ENCODE results near the gene TGOLN2.
"Not testable (repeated sequence)": the region's sequence is repeated elsewhere in the genome, so short reads cannot be mapped to it uniquely, and the experiment has no call there.

TGOLN2 gene

DNA sequence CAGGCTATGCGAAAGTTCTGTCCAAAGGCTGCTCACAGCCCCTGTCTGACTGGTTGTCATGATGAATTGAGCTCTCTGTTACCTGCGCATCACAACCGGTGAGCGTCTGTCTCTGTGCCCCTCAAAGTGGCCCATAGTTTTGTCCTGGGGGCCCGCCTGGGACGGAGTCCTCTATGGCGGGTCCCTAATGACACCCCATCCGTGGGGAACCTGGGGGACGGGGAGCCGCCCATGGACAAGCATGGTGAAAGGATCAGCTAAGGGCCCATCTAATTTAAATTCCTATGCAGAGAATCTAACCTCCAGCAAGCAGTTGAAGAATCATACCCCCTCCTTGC lies 27.3 kb upstream of the TGOLN2 start:
- no peaks in the 10 kb centered on the region for H3K27me3 ChIP-seq (ENCODE audit: control insufficient read depth, insufficient read depth, low read length)
- H3K9me3 ChIP-seq (ENCODE audit: control insufficient read depth, low read depth, low read length), result no peaks in the 10 kb centered on the region
- peaks cover 4% of the 10 kb centered on the region for H3K4me1 ChIP-seq (ENCODE audit: control insufficient read depth, low read depth, low read length)
- no peak overlapping the region for H3K27ac ChIP-seq (ENCODE audit: low read length)
- H3K9ac ChIP-seq (ENCODE audit: low read length), result peak overlapping the region; percentile 65
- H3K4me3 ChIP-seq (ENCODE audit: low read length), result peak overlapping the region; percentile 97
- peaks cover 7% of the 10 kb centered on the region for H3K36me3 ChIP-seq (ENCODE audit: control insufficient read depth, low read depth, low read length)

DNA sequence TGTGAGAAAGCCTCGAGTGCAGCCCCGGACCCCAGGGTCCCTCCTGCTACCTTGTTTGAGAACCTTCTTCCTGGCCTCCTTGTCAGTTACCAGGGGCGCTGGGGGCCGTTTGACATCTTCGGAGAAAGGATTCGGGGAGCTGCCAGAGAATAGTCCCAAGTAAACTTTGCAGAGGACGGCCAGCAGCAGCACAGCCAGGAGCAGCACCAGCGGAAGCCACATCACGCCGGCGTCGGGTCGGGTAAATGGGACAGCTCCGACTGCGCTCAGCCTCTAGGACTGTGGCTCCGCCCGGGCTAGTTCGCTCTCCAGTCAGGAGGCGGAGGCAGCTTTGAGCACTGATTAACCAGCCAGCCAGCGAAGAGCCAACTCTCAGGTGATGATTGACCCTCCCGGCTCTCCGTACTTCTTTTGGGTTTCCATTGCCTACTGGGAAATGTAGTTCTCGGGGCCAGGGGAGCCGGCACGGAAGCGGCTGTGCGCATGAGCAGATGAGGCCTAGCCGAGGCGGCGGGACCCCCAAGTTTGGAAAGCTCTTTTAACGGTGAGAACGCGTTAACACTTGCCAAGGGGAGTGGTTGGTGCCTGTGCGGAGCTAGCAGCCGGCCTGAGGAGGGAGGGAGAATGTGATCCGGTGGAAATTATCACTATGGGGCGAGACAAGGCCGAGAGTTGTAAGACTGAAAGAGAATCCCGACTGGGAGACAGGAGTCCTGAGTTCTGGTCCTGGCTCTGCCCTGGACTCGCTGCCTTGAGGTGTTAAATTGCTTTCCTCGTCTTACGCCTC lies 26.7 kb upstream of the TGOLN2 start, which contains the start of the genes ELMOD3 and RETSAT:
Gene ELMOD3 (plus strand): TSS at position 484 of the 787 bp plus-strand sequence. CDS start 2,430 bp downstream, outside the sequence.
Gene RETSAT (minus strand): TSS at position 243 of the 787 bp plus-strand sequence. CDS start 21 bp downstream, at position 222.
- Histone ChIP-seq H3K4me1 (ENCODE audit: control insufficient read depth, low read depth, low read length) (peaks cover 4% of the 10 kb centered on the region), H3K9ac (ENCODE audit: low read length) (peak within 1 kb of the TSS; percentile 65), H3K36me3 (ENCODE audit: control insufficient read depth, low read depth, low read length) (peaks cover 10% of the 10 kb centered on the region), H3K4me3 (ENCODE audit: low read length) (peak within 1 kb of the TSS; percentile 97), H3K27me3 (ENCODE audit: control insufficient read depth, insufficient read depth, low read length) (no peaks in the 10 kb centered on the region), H3K27ac (ENCODE audit: low read length) (no peak within 1 kb of the TSS), H3K9me3 (ENCODE audit: control insufficient read depth, low read depth, low read length) (no peaks in the 10 kb centered on the region)

DNA sequence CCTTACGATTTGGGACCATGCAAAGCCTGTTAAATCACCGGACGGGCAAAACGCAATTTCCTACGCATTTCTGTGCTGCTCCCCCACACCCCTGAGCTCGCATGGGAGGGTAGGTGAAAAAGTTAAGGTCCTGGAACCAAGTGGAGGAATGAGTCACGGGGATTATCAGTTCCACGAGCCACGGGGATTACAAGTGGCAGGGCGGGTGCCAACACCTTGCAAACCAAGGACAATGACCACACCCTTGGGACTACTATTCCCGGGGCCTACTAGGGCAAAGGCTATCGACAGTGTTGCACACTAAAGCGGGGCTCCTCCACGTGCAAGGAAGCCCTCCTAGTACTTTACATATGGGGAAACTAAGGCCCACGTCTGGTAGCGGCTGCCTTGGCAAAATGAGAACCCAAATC lies 26.1 kb upstream of the TGOLN2 start:
- Histone ChIP-seq H3K9me3 (ENCODE audit: control insufficient read depth, low read depth, low read length) (no peaks in the 10 kb centered on the region), H3K27ac (ENCODE audit: low read length) (no peak overlapping the region), H3K4me1 (ENCODE audit: control insufficient read depth, low read depth, low read length) (peaks cover 4% of the 10 kb centered on the region), H3K9ac (ENCODE audit: low read length) (no peak overlapping the region), H3K27me3 (ENCODE audit: control insufficient read depth, insufficient read depth, low read length) (no peaks in the 10 kb centered on the region), H3K36me3 (ENCODE audit: control insufficient read depth, low read depth, low read length) (peaks cover 14% of the 10 kb centered on the region), H3K4me3 (ENCODE audit: low read length) (peak overlapping the region; percentile 97)

DNA sequence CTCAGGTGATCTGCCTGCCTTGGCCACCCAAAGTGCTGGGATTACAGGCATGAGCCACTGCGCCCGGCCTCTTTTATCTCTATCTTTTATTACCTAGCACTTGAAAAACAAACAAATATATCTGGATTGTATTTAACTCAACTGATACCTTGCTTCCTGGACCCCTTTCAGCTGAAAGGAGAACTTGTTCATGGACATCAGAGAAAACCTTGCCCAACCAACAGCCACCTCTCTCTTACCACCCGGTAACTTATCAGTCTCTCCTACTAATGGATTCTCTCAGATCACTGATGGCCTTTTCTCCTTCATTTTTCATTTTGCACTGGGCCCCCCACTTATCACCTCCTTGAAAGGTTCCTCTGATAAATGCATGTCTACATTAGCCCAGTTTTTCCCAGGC lies 19.8 kb upstream of the TGOLN2 start:
- H3K27me3 ChIP-seq (ENCODE audit: control insufficient read depth, insufficient read depth, low read length), result no peaks in the 10 kb centered on the region
- H3K4me1 ChIP-seq (ENCODE audit: control insufficient read depth, low read depth, low read length), result no peaks in the 10 kb centered on the region
- peaks cover 13% of the 10 kb centered on the region for H3K36me3 ChIP-seq (ENCODE audit: control insufficient read depth, low read depth, low read length)
- no peak overlapping the region for H3K9ac ChIP-seq (ENCODE audit: low read length)
- H3K9me3 ChIP-seq (ENCODE audit: control insufficient read depth, low read depth, low read length), result no peaks in the 10 kb centered on the region
- no peak overlapping the region for H3K4me3 ChIP-seq (ENCODE audit: low read length)
- H3K27ac ChIP-seq (ENCODE audit: low read length), result no peak overlapping the region

DNA sequence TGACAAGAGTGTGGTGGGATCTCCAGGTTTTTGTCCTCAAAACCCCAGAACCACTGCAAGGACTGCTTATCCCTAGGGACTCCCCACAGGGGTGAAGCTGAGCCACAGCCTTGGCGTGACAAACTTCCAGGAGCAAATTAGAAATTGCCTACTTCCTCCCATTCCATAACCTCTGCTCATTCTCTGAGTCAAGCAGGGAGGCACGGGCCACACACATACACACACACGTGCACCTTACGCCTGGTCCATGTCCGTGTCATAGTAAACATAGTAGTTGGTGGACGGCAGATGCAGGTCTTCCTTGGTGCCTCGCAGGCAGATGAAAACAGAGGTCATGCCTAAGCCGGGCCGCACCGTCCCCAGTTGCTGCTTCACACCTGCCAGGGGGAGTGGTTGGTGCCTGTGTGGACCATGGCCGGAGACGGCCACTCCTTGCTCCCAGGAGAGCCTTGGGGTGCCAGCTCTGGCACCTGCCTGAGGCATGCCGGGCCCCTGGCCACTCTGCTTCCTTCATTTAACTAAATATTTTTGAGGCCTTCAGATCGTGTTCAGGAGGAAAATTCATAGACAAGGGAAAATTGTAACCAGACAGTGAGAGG lies 16.7 kb upstream of the TGOLN2 start:
- Histone ChIP-seq H3K4me1 (ENCODE audit: control insufficient read depth, low read depth, low read length) (no peaks in the 10 kb centered on the region), H3K4me3 (ENCODE audit: low read length) (no peak overlapping the region), H3K9me3 (ENCODE audit: control insufficient read depth, low read depth, low read length) (no peaks in the 10 kb centered on the region), H3K9ac (ENCODE audit: low read length) (no peak overlapping the region), H3K27ac (ENCODE audit: low read length) (no peak overlapping the region), H3K36me3 (ENCODE audit: control insufficient read depth, low read depth, low read length) (peaks cover 10% of the 10 kb centered on the region), H3K27me3 (ENCODE audit: control insufficient read depth, insufficient read depth, low read length) (no peaks in the 10 kb centered on the region)

DNA sequence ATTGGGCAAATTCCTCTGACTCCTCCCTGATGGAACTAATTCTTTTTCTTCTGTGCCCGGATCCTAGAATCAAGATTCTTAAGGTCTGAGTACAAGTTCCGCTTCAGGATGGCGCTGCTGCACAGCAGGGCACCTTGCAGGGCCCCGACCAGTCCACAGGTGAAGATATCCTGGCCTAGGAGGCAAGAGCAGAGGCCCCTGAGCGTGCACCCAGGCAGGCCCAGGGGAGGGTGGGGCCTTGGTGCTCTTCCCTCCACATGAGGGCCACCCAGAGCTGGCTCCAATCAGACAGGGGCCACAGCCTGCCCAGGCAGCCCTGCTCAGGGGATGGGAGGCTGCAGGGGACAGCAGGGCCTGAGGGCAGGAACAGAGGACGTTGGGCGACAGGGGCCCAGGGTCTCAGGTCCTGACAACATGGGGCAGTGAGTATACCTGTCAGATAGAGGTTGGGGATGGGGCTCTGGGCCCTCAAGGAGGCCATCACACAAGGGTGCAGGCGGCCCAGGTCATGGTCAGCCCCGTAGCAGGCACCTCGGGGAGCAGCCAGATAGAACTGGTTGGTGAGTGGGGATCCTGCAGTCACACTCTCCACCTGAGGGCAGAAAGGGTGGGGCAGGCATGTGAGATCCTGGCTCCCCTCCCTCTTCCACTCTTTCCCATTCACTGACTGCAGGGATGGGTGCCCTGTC lies 15.6 kb upstream of the TGOLN2 start:
- not testable (repeated sequence) for H3K9ac ChIP-seq (ENCODE audit: low read length); H3K4me3 ChIP-seq (ENCODE audit: low read length); H3K9me3 ChIP-seq (ENCODE audit: control insufficient read depth, low read depth, low read length); H3K36me3 ChIP-seq (ENCODE audit: control insufficient read depth, low read depth, low read length); H3K27me3 ChIP-seq (ENCODE audit: control insufficient read depth, insufficient read depth, low read length); H3K4me1 ChIP-seq (ENCODE audit: control insufficient read depth, low read depth, low read length); H3K27ac ChIP-seq (ENCODE audit: low read length)

DNA sequence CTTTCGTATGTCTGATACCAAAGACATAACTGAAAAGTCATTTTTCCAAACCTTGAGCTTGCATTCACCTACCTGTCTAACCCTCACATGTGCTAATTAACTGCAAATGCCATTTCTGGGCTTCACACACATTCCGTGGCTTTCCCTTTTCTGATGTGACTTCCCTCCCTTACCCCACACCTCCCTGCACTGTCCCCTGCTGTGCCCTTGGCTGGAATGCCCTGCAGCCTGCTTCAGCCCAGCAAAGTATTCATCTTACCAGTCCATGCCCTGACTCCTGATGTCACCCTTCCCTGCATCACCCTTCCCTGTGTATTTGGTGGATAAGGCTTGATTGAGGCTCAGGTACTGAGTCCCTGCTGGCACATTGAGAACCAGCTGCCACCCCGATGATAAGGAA lies 14.4 kb upstream of the TGOLN2 start:
- Histone ChIP-seq H3K4me3 (ENCODE audit: low read length) (no peak overlapping the region), H3K27ac (ENCODE audit: low read length) (no peak overlapping the region), H3K27me3 (ENCODE audit: control insufficient read depth, insufficient read depth, low read length) (no peaks in the 10 kb centered on the region), H3K9me3 (ENCODE audit: control insufficient read depth, low read depth, low read length) (no peaks in the 10 kb centered on the region), H3K36me3 (ENCODE audit: control insufficient read depth, low read depth, low read length) (peaks cover 6% of the 10 kb centered on the region), H3K4me1 (ENCODE audit: control insufficient read depth, low read depth, low read length) (no peaks in the 10 kb centered on the region), H3K9ac (ENCODE audit: low read length) (no peak overlapping the region)

DNA sequence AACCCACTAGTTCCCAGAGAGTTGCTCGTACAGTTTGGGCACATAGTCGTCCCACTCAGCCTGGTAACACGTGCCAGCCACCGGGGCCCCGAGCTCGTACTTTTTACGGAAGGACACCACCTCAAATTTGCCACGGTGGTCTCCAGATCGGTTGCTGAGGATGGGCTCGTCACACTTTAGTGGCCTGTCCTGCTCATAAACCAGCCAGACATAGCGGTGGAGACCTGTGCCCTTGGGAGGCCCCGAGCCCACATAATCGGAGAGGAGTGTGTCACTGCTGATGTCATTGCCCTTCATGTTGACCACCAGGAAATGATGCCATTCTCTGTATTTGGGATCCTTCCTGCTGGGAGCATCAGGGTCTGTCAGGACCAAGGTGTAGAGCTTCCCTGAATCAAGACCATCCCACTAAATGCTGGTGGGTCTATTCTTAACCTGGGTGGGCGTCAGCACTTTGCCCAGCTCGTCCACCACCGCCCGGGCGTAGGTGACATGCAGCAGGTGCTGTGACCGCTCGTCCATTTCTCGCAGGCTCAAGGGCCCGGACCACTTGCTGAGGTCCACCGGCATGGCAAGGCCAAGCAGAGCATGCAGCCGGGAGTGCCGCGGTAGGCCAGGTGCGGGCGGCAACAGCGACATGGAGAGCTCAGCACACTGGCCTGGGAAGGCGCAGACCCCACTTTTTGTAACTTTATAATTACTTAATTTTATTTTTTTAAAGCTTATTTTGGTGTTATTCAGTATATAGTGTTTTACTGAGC lies 13.7 kb upstream of the TGOLN2 start:
- Histone ChIP-seq H3K9ac (ENCODE audit: low read length) (no peak overlapping the region), H3K4me1 (ENCODE audit: control insufficient read depth, low read depth, low read length) (no peaks in the 10 kb centered on the region), H3K27me3 (ENCODE audit: control insufficient read depth, insufficient read depth, low read length) (no peaks in the 10 kb centered on the region), H3K36me3 (ENCODE audit: control insufficient read depth, low read depth, low read length) (peaks cover 6% of the 10 kb centered on the region), H3K9me3 (ENCODE audit: control insufficient read depth, low read depth, low read length) (no peaks in the 10 kb centered on the region), H3K4me3 (ENCODE audit: low read length) (no peak overlapping the region), H3K27ac (ENCODE audit: low read length) (no peak overlapping the region)

DNA sequence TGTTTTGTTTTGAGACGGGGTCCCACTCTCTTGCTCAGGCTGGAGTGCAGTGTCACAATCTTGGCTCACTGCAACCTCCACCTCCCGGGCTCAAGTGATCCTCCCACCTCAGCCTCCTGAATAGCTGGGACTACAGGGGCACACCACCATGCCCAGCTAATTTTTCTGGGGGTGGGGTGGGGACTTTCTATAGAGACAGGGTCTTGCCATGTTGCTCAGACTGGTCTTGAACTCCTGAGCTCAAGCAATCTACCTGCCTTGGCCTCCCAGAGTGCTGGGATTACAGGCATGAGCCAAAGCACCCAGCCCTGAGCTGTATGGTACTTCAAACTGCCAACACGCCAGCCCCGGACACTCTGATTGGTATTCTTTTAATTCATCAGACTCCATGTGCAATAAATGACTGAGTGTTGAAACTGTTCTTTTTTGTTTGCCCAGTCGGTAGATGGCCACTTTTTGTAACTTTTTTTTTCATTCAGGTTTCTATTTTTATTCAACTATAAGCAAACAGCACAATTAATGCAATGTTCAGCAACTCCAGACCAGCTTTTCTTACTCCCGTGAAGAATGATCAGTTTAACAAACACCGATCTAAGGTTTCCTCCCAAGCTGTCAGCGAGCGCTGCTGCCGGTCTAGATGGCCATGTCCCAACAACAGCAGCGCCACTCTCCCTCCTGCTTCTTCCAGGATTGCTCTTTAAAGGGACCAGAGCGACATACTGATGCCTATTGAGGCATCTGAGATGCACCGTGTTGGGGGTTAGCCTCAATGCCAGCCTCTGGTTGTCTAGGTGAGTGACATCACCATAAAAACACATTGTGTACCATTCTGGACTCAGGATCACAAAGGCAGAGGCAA lies 12.5 kb upstream of the TGOLN2 start:
- no peaks in the 10 kb centered on the region for H3K36me3 ChIP-seq (ENCODE audit: control insufficient read depth, low read depth, low read length)
- H3K27ac ChIP-seq (ENCODE audit: low read length), result no peak overlapping the region
- H3K4me1 ChIP-seq (ENCODE audit: control insufficient read depth, low read depth, low read length), result no peaks in the 10 kb centered on the region
- H3K27me3 ChIP-seq (ENCODE audit: control insufficient read depth, insufficient read depth, low read length), result no peaks in the 10 kb centered on the region
- no peak overlapping the region for H3K9ac ChIP-seq (ENCODE audit: low read length)
- no peaks in the 10 kb centered on the region for H3K9me3 ChIP-seq (ENCODE audit: control insufficient read depth, low read depth, low read length)
- H3K4me3 ChIP-seq (ENCODE audit: low read length), result no peak overlapping the region

DNA sequence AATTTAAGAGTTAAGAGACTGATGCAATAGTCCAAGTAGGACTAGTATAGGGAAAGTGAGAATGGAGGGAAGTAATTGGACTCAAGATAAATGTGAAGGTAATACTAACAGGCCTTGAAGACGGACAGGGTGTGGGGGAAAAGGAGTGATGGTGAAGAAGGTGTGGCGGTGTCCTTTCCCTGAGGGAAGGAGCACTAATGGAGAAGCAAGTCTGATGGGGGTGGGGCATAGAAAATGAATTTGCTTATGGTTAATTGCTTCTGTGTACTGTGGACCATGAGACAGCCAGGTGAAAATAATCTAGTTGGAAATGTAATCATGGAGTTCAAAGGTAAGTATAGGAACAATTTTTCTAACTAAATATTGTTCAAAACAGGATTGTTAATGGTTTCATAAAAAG lies 7.1 kb upstream of the TGOLN2 start:
- Histone ChIP-seq H3K9ac (ENCODE audit: low read length) (no peak overlapping the region), H3K36me3 (ENCODE audit: control insufficient read depth, low read depth, low read length) (no peaks in the 10 kb centered on the region), H3K4me3 (ENCODE audit: low read length) (no peak overlapping the region), H3K4me1 (ENCODE audit: control insufficient read depth, low read depth, low read length) (no peaks in the 10 kb centered on the region), H3K9me3 (ENCODE audit: control insufficient read depth, low read depth, low read length) (no peaks in the 10 kb centered on the region), H3K27me3 (ENCODE audit: control insufficient read depth, insufficient read depth, low read length) (no peaks in the 10 kb centered on the region), H3K27ac (ENCODE audit: low read length) (no peak overlapping the region)

Data from iPS-18a (cell line).